Body of pancreas (tissue), 4 donors: ENCODE results near the gene TBX2.

Experiments
- CTCF ChIP-seq, 7 experiments: fragments of 450-650 bp in 4 of 7; fragments of 200-600 bp in 3 of 7; sonication (generic) in 3 of 7; IDR thresholded peaks; one replicate each; pipeline ENCODE4 v1.5.1; 2016 to 2019; ENCODE audit warnings: antibody characterized with exemption in 7 of 7
- POLR2A ChIP-seq, 3 donors: fragments of 450-650 bp; IDR thresholded peaks; one replicate each; pipeline ENCODE4 v1.6.1; 2016; ENCODE audit warnings: antibody characterized with exemption in 3 of 3, mild to moderate bottlenecking in 2 of 3

GRCh38 chr17:61403801-61404662 lies 4.4 kb downstream of the TBX2 start:
- TF ChIP-seq CTCF (IDR thresholded peaks at IDR 0.05) (no peak), POLR2A (IDR thresholded peaks at IDR 0.05) (no peak)
